H9 (cell line): ENCODE results near the gene JAG2. TPM values are rescaled to one million over a fixed set of nuclear protein-coding genes. Genes with fewer than 3 reads are reported as not detected.
A peak's percentile ranks its signal among the peaks of the same experiment; 100 is the strongest.

Experiments
- DNase-seq: peaks from one replicate; pipeline ENCODE4 v3.0.0-alpha.2; 2017
- H2AFZ ChIP-seq: one replicate; pipeline ENCODE4 v1.6.1; 2013; ENCODE audit warnings: mild to moderate bottlenecking, low read length, control low read depth, moderate library complexity
- H2AK5ac ChIP-seq: 2 replicates; pipeline ENCODE4 v1.6.1; 2013; ENCODE audit warnings: low read length, control low read depth, mixed read lengths; ENCODE audit not compliant: insufficient read length
- H2BK120ac ChIP-seq: one replicate; pipeline ENCODE4 v1.6.1; 2013; ENCODE audit warnings: low read depth, mild to moderate bottlenecking, low read length, control low read depth, inconsistent platforms; ENCODE audit not compliant: poor library complexity, severe bottlenecking
- H2BK12ac ChIP-seq: 2 replicates; pipeline ENCODE4 v1.6.1; 2013; ENCODE audit warnings: low read length, control low read depth, mixed read lengths, low read depth; ENCODE audit not compliant: insufficient read length
- H2BK15ac ChIP-seq: 2 replicates; pipeline ENCODE4 v1.6.1; 2013; ENCODE audit warnings: low read depth, low read length, control low read depth
- H2BK20ac ChIP-seq: one replicate; pipeline ENCODE4 v1.6.1; 2013; ENCODE audit warnings: low read depth, mild to moderate bottlenecking, low read length, control low read depth, inconsistent platforms; ENCODE audit not compliant: poor library complexity, severe bottlenecking
- H2BK5ac ChIP-seq: 2 replicates; pipeline ENCODE4 v1.6.1; 2013; ENCODE audit warnings: low read length, control low read depth, mixed read lengths; ENCODE audit not compliant: insufficient read length
- H3K14ac ChIP-seq: 2 replicates; pipeline ENCODE4 v1.6.1; 2013; ENCODE audit warnings: low read length, control low read depth; ENCODE audit not compliant: insufficient read depth
- H3K18ac ChIP-seq: 2 replicates; pipeline ENCODE4 v1.6.1; 2013; ENCODE audit warnings: low read depth, mild to moderate bottlenecking, mixed read lengths, low read length, control low read depth; ENCODE audit not compliant: insufficient read length
- H3K23ac ChIP-seq: 2 replicates; pipeline ENCODE4 v1.6.1; 2013; ENCODE audit warnings: low read length, control low read depth, mixed read lengths, low read depth; ENCODE audit not compliant: insufficient read length
- H3K23me2 ChIP-seq: 2 replicates; pipeline ENCODE4 v1.6.1; 2013; ENCODE audit warnings: low read depth, mild to moderate bottlenecking, mixed read lengths, low read length, control low read depth; ENCODE audit not compliant: insufficient read length, poor library complexity, severe bottlenecking
- H3K27ac ChIP-seq: 2 replicates; pipeline ENCODE4 v1.5.1; 2013; ENCODE audit warnings: low read length, control low read depth, mixed read lengths, low read depth; ENCODE audit not compliant: insufficient read length
- H3K27me3 ChIP-seq: 2 replicates; pipeline ENCODE4 v1.6.1; 2013; ENCODE audit warnings: low read length, control low read depth, inconsistent platforms; ENCODE audit not compliant: insufficient read depth
- H3K4ac ChIP-seq: 2 replicates; pipeline ENCODE4 v1.6.1; 2013; ENCODE audit warnings: low read depth, mild to moderate bottlenecking, control low read depth, inconsistent platforms, low read length, moderate library complexity
- H3K4me1 ChIP-seq: 2 replicates; pipeline ENCODE4 v1.6.1; 2013; ENCODE audit warnings: low read length, control low read depth, inconsistent platforms; ENCODE audit not compliant: insufficient read depth
- H3K4me2 ChIP-seq: 2 replicates; pipeline ENCODE4 v1.6.1; 2013; ENCODE audit warnings: low read length, control low read depth, mixed read lengths; ENCODE audit not compliant: insufficient read length, insufficient read depth
- H3K56ac ChIP-seq: 2 replicates; pipeline ENCODE4 v1.6.1; 2013; ENCODE audit warnings: low read depth, mild to moderate bottlenecking, mixed read lengths, low read length, control low read depth; ENCODE audit not compliant: insufficient read length
- H3K79me1 ChIP-seq: 2 replicates; pipeline ENCODE4 v1.6.1; 2013; ENCODE audit warnings: low read depth, mild to moderate bottlenecking, moderate library complexity, low read length, control low read depth, inconsistent platforms; ENCODE audit not compliant: insufficient read depth, poor library complexity, severe bottlenecking
- H3K79me2 ChIP-seq: 2 replicates; pipeline ENCODE4 v1.6.1; 2013; ENCODE audit warnings: low read length, control low read depth, inconsistent platforms; ENCODE audit not compliant: insufficient read depth
- H3K9ac ChIP-seq: 2 replicates; pipeline ENCODE4 v1.6.1; 2013; ENCODE audit warnings: low read length, control low read depth, mixed read lengths; ENCODE audit not compliant: insufficient read length; ENCODE audit errors: extremely low read depth
- H3K9me3 ChIP-seq: one replicate; pipeline ENCODE4 v1.6.1; 2013; ENCODE audit warnings: low read depth, low read length, inconsistent platforms; ENCODE audit not compliant: control insufficient read depth
- H3T11ph ChIP-seq: one replicate; pipeline ENCODE4 v1.6.1; 2013; ENCODE audit warnings: mild to moderate bottlenecking, low read length, control low read depth, inconsistent platforms
- H4K20me1 ChIP-seq: one replicate; pipeline ENCODE4 v1.6.1; 2013; ENCODE audit not compliant: control insufficient read depth, insufficient read length, insufficient read depth
- H4K5ac ChIP-seq: 2 replicates; pipeline ENCODE4 v1.6.1; 2013; ENCODE audit warnings: low read depth, mild to moderate bottlenecking, mixed read lengths, low read length, control low read depth; ENCODE audit not compliant: insufficient read length
- H4K8ac ChIP-seq: replicated peaks from 2 replicates; pipeline ENCODE4 v1.6.1; 2013; ENCODE audit warnings: low read length, control low read depth, mixed read lengths, low read depth; ENCODE audit not compliant: insufficient read length
- H4K91ac ChIP-seq: 2 replicates; pipeline ENCODE4 v1.6.1; 2013; ENCODE audit warnings: low read depth, mild to moderate bottlenecking, moderate library complexity, mixed read lengths, low read length, control low read depth; ENCODE audit not compliant: insufficient read length
- H3K27ac Mint-ChIP-seq, 3 experiments: 2 replicates in 2 of 3; 3 replicates in 1 of 3; pipeline ENCODE4 v1.8.0; 2020 to 2021; ENCODE audit warnings: mixed read lengths in 3 of 3, mild to moderate bottlenecking in 1 of 3, moderate library complexity in 1 of 3
- H3K27me3 Mint-ChIP-seq: 2 replicates; pipeline ENCODE4 v1.8.0; 2021; ENCODE audit warnings: low read depth, mild to moderate bottlenecking, moderate library complexity, mixed read lengths
- H3K36me3 Mint-ChIP-seq, 3 experiments: 2 replicates in 2 of 3; 3 replicates in 1 of 3; pipeline ENCODE4 v1.8.0; 2020 to 2021; ENCODE audit warnings: low read depth in 3 of 3, mixed read lengths in 3 of 3; ENCODE audit not compliant: insufficient read depth in 1 of 3
- H3K4me1 Mint-ChIP-seq, 2 experiments: 2 replicates each; pipeline ENCODE4 v1.8.0; 2020; ENCODE audit warnings: mixed read lengths in 2 of 2
- H3K4me3 Mint-ChIP-seq, 2 experiments: 2 replicates in 1 of 2; 3 replicates in 1 of 2; pipeline ENCODE4 v1.8.0; 2020 to 2021; ENCODE audit warnings: mild to moderate bottlenecking in 2 of 2, mixed read lengths in 2 of 2, moderate library complexity in 1 of 2
- H3K9me3 Mint-ChIP-seq, 2 experiments: 2 replicates in 1 of 2; 3 replicates in 1 of 2; pipeline ENCODE4 v1.8.0; 2020; ENCODE audit warnings: mild to moderate bottlenecking in 2 of 2, mixed read lengths in 2 of 2, moderate library complexity in 1 of 2
- CTCF ChIP-seq: fragments of 200-600 bp; sonication (generic); conservative IDR thresholded peaks from 3 replicates; pipeline ENCODE4 v1.8.0; 2021; ENCODE audit warnings: antibody characterized with exemption, mild to moderate bottlenecking
- WGBS: extraction: QIAGEN DNeasy Blood & Tissue Kit; methylation state at CpG from one replicate; pipeline ENCODE4 v1.1.7; 2013; ENCODE audit warnings: missing lambda C conversion rate, low lambda C conversion rate, mixed read lengths; ENCODE audit not compliant: insufficient read length; ENCODE audit errors: extremely low coverage; 5-methylcytosine and 5-hydroxymethylcytosine counted together
- total RNA-seq: library from RNA; stranded (reverse); gene quantifications from 2 replicates; pipeline ENCODE4 v1.2.1, GENCODE V29; 2021

Gene JAG2
- total RNA-seq, 1 experiment from 2014 or later: 11.4 TPM

GRCh38 chr14:105137481-105138020, 31.0 kb downstream of the JAG2 start:
- H3K4me1 Mint-ChIP-seq: peaks cover 0 to 4% of the 10 kb centered on the region in 2 experiments; a peak in 1 of 4 replicates
- Histone ChIP-seq H2BK5ac (no peak overlapping the region), H2AK5ac (no peak overlapping the region), H3T11ph (no peak overlapping the region), H4K5ac (no peak overlapping the region), H3K79me1 (no peaks in the 10 kb centered on the region), H3K56ac (no peak overlapping the region), H3K27me3 (no peaks in the 10 kb centered on the region), H3K4me1 (no peaks in the 10 kb centered on the region), H3K79me2 (no peaks in the 10 kb centered on the region), H2BK120ac (no peak overlapping the region), H2BK15ac (no peak overlapping the region), H4K20me1 (no peaks in the 10 kb centered on the region), H3K4me2 (no peak overlapping the region), H4K91ac (no peak overlapping the region), H2AFZ (no peak overlapping the region), H3K23ac (no peak overlapping the region), H3K14ac (no peak overlapping the region), H4K8ac (no peak overlapping the region), H2BK20ac (no peak overlapping the region), H3K23me2 (no peaks in the 10 kb centered on the region), H3K4ac (no peak overlapping the region), H3K9me3 (no peaks in the 10 kb centered on the region), H3K27ac (no peak overlapping the region), H3K9ac (no peak overlapping the region), H3K18ac (no peak overlapping the region), H2BK12ac (no peak overlapping the region)
- no peak overlapping the region for H3K27ac Mint-ChIP-seq
- no CpG with 5 or more reads among the region's 14 CpGs for WGBS
- H3K27me3 Mint-ChIP-seq: peaks cover 7% of the 10 kb centered on the region
- TF ChIP-seq CTCF: 0 out of 3 replicates have a peak, but pooled peaks have one; percentile 15
- H3K4me3 Mint-ChIP-seq: no peak overlapping the region
- H3K36me3 Mint-ChIP-seq: peaks cover 0 to 19% (median 10%) of the 10 kb centered on the region in 3 experiments; a peak in 4 of 7 replicates
- DNase-seq: peak; percentile 43
- peaks cover 14 to 22% of the 10 kb centered on the region in 2 experiments for H3K9me3 Mint-ChIP-seq
